HG02981 (cell line): Measurements from ENCODE around the gene FAM169A.
"Not testable (repeated sequence)": the region's sequence is repeated elsewhere in the genome, so short reads cannot be mapped to it uniquely, and the experiment has no call there.

ENCODE experiments used
- ATAC-seq: cut with Tn5 transposase; IDR thresholded peaks from one replicate; pipeline ENCODE4 v1.9.1; 2021; ENCODE audit warnings: mild to moderate bottlenecking, moderate library complexity; ENCODE audit not compliant: unreplicated experiment

Gene FAM169A

GRCh38 chr5:74801941-74802340 is 64.2 kb downstream of the FAM169A start:
- ATAC-seq = no peak

- ATAC-seq = no peak
Observed at GRCh38 chr5:74801197-74801596, 65.0 kb downstream of the FAM169A start.

GRCh38 chr5:74798977-74799911 is 66.9 kb downstream of the FAM169A start:
- no peak for ATAC-seq

GRCh38 chr5:74791669-74792068 is 74.5 kb downstream of the FAM169A start:
- ATAC-seq = not testable (repeated sequence)

- ATAC-seq = no peak
Observed at GRCh38 chr5:74787424-74787823, 78.8 kb downstream of the FAM169A start.

GRCh38 chr5:74786851-74787250 is 79.3 kb downstream of the FAM169A start:
- ATAC-seq = no peak

- no peak for ATAC-seq
Observed at GRCh38 chr5:74778609-74779008, 87.6 kb downstream of the FAM169A start.

- no peak for ATAC-seq
Observed at GRCh38 chr5:74772359-74772758, 93.8 kb downstream of the FAM169A start.

GRCh38 chr5:74767579-74767913 is 98.6 kb downstream of the FAM169A start:
- ATAC-seq = peak; percentile 14

GRCh38 chr5:74766849-74767578 is 99.2 kb downstream of the FAM169A start, which contains the start of the genes GFM2 and NSA2:
GFM2 (minus strand) TSS chr5:74767117; CDS start chr5:74763742, 3,375 bp downstream.
NSA2 (plus strand) TSS chr5:74767249; CDS start chr5:74767361, 112 bp downstream.
- peak; percentile 86 for ATAC-seq

- ATAC-seq = peak; percentile 42
Observed at GRCh38 chr5:74766418-74766848, 99.8 kb downstream of the FAM169A start.

GRCh38 chr5:74765929-74766328 is 100.3 kb downstream of the FAM169A start:
- ATAC-seq = no peak

GRCh38 chr5:74765201-74765600 is 101.0 kb downstream of the FAM169A start:
- ATAC-seq = no peak

- no peak for ATAC-seq
Observed at GRCh38 chr5:74763504-74763903, 102.7 kb downstream of the FAM169A start.

GRCh38 chr5:74762599-74762998 is 103.6 kb downstream of the FAM169A start:
- no peak for ATAC-seq

- no peak for ATAC-seq
Observed at GRCh38 chr5:74761241-74761640, 104.9 kb downstream of the FAM169A start.

GRCh38 chr5:74748742-74749141 is 117.4 kb downstream of the FAM169A start:
- ATAC-seq = not testable (repeated sequence)

GRCh38 chr5:74738406-74738805 is 127.8 kb downstream of the FAM169A start:
- ATAC-seq = no peak

GRCh38 chr5:74736759-74737158 is 129.4 kb downstream of the FAM169A start:
- ATAC-seq = no peak
